ENCODE results near the gene IZUMO4. TPM values are rescaled to one million over a fixed set of nuclear protein-coding genes. Genes with fewer than 3 reads are reported as not detected.

The IZUMO4 gene
- total RNA-seq, 2 donors from 2014 or later, result 0.67 to 1.4 TPM

DNA sequence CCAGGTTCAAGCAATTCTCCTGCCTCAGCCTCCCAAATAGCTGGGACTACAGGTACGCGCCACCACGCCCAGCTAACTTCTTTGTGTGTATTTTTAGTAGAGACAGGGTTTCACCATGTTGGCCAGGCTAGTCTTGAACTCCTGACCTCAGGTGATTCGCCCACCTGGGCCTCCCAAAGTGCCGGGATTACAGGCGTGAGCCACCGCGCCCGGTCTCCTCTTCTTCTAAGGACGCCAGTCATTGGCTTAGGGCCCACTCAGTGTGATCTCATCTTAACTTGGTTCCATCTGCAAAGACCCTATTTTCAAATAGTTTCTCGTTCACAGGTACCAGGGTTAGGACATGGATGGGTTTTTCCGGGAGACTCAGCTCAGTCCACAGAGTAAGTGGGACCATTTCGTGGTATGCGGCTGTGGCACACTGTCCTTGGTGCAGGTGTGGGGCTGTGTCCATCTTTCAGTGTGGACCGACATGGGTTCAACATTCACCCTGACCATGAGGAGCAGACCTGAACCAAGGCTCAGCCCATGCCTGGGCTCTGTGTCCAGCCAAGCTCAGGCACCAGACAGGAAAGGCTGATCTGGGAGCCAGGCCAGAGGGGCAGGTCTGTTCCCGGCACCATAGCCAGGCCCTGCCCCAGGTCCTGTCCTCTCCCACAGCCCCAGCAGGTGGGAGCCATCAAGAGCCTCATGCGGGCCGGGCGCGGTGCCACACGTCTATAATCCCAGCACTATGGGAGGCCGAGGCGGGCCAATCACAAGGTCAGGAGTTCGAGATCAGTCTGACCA, 42.9 kb upstream of the IZUMO4 start:
- Histone ChIP-seq H3K36me3 (no peaks in the 10 kb centered on the region), H3K27ac (peak overlapping the region; percentile 53 to 94), H3K9me3 (no peaks in the 10 kb centered on the region), H3K4me3 (no peak overlapping the region), H3K27me3 (no peaks in the 10 kb centered on the region), H3K4me1 (peaks cover 0 to 73% of the 10 kb centered on the region in 2 donors)
- TF ChIP-seq, protein P1, sequence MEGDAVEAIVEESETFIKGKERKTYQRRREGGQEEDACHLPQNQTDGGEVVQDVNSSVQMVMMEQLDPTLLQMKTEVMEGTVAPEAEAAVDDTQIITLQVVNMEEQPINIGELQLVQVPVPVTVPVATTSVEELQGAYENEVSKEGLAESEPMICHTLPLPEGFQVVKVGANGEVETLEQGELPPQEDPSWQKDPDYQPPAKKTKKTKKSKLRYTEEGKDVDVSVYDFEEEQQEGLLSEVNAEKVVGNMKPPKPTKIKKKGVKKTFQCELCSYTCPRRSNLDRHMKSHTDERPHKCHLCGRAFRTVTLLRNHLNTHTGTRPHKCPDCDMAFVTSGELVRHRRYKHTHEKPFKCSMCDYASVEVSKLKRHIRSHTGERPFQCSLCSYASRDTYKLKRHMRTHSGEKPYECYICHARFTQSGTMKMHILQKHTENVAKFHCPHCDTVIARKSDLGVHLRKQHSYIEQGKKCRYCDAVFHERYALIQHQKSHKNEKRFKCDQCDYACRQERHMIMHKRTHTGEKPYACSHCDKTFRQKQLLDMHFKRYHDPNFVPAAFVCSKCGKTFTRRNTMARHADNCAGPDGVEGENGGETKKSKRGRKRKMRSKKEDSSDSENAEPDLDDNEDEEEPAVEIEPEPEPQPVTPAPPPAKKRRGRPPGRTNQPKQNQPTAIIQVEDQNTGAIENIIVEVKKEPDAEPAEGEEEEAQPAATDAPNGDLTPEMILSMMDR (IDR thresholded peaks at IDR 0.05), result no peak
- peak; percentile 82 for DNase-seq (ENCODE audit: low spot score)

DNA sequence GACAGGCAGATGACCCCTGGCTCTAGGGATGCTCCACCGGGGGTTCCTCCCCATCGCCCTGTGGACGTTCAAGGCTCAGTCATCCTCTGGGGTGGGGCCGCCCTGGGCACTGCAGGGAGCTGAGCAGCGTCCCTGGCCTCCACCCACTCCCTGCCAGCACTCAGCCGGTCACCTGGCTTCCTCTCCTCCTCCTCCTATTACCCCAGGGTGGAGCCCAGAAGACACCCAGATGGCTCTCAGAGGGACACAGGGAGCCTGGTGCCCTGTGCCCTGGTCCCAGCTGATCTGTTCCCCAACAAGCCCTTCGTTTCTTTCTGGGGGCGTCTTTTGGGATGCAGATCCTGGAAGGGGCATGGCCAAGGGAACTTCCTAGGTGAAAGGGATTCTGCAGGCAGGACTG, 42.0 kb upstream of the IZUMO4 start:
- DNase-seq (ENCODE audit: low spot score), result no peak
- TF ChIP-seq, protein P1 (IDR thresholded peaks at IDR 0.05), result no peak
- no peak overlapping the region for H3K4me3 ChIP-seq
- peak overlapping the region; percentile 53 to 94 for H3K27ac ChIP-seq
- H3K9me3 ChIP-seq, result no peaks in the 10 kb centered on the region
- H3K36me3 ChIP-seq, result no peaks in the 10 kb centered on the region
- no peaks in the 10 kb centered on the region for H3K27me3 ChIP-seq
- H3K4me1 ChIP-seq, result peaks cover 0 to 72% of the 10 kb centered on the region in 2 donors

DNA sequence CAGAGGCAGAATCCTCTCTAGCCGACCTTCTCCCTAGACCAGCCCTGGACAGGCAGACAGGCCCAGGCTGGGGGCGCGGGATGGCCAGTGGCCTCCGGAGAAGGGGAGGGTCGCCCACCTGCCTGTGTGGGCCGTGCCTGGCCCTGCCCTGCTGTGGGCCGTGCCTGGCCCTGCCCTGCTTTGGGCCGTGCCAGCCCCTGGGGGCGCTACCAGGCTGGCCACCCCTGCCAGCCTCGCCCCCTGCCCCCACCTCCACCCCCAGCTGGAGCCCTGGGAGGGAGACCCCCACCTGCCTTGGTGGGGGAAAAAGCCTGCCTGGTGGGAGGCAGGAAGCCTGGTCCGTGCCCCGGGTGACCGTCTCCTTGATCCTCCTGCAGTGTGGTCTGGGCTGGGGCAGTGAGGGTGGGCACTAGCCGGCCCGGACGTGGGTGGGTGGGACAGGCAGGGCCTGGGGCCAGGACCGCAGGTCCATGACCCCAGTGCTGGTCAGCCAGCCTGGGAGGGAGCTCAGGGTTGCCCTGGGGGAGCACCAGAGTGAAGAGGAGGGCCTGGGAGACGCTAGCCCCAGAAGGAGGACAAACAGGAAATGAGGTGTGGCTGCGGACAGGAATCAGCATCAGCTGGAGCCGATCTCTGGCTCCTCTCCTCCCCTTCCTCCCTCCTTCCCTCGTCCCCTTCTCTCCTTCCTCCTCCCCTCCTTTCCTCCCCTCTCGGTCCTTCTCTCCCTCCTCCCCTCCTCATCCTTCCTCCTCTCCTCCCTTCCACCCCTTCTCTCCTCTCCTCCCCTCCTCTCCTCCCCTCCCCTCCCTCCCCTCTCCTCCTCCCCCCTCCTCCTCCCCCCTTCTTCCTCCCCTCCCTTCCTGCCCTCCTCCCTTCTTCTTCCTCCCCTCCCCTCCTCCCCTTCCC, 40.5 kb upstream of the IZUMO4 start:
- H3K36me3 ChIP-seq, result no peaks in the 10 kb centered on the region
- no peaks in the 10 kb centered on the region for H3K9me3 ChIP-seq
- TF ChIP-seq, protein P1 (IDR thresholded peaks at IDR 0.05), result no peak
- peaks cover 0 to 83% of the 10 kb centered on the region in 2 donors for H3K4me1 ChIP-seq
- no peaks in the 10 kb centered on the region for H3K27me3 ChIP-seq
- peak overlapping the region; percentile 32 to 47 for H3K4me3 ChIP-seq
- H3K27ac ChIP-seq, result peak overlapping the region; percentile 94 to 99
- peak; percentile 77 for DNase-seq (ENCODE audit: low spot score)

DNA sequence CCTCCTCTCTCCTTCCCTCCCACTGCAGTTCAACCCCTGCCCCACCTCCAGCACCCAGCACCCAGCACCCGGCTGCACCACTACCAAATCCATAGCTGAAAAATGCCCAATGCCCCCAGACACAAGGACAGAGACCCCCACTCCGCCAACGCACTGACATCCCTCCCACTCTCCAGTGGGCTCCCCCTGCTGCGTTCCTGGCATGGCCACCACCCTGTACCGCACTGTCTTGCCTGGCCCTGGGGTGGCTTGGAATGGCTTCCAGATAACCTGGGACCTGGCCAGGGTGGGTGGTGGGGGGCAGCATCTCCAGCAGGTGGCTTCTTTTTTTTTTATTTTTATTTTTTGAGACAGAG, 39.9 kb upstream of the IZUMO4 start:
- TF ChIP-seq, protein P1 (IDR thresholded peaks at IDR 0.05), result no peak
- DNase-seq (ENCODE audit: low spot score), result no peak
- H3K36me3 ChIP-seq, result no peaks in the 10 kb centered on the region
- H3K9me3 ChIP-seq, result no peaks in the 10 kb centered on the region
- peaks cover 0 to 79% of the 10 kb centered on the region in 2 donors for H3K4me1 ChIP-seq
- H3K27ac ChIP-seq, result peak overlapping the region; percentile 94 to 99
- no peak overlapping the region for H3K4me3 ChIP-seq
- no peaks in the 10 kb centered on the region for H3K27me3 ChIP-seq

GRCh38 chr19:2057484-2058469, 38.9 kb upstream of the IZUMO4 start:
- Histone ChIP-seq H3K4me3 (no peak overlapping the region), H3K27me3 (no peaks in the 10 kb centered on the region), H3K9me3 (no peaks in the 10 kb centered on the region), H3K4me1 (peaks cover 0 to 81% of the 10 kb centered on the region in 2 donors), H3K36me3 (no peaks in the 10 kb centered on the region), H3K27ac (peak overlapping the region; percentile 99)
- DNase-seq (ENCODE audit: low spot score), result no peak
- TF ChIP-seq, protein P1 (IDR thresholded peaks at IDR 0.05), result no peak
